GM23248 (cell line): ENCODE data around the gene PFN3. TPM values are rescaled to one million over a fixed set of nuclear protein-coding genes. Genes with fewer than 3 reads are reported as not detected.

Experiments used
- DNase-seq: peaks from one replicate; pipeline ENCODE4 v3.0.0-alpha.2; 2015
- H2AFZ ChIP-seq: fragments of 200-600 bp; sonication (generic); 2 replicates; pipeline ENCODE4 v1.6.1; 2016; ENCODE audit warnings: antibody characterized with exemption
- H3F3A ChIP-seq: fragments of 200-600 bp; sonication (generic); 2 replicates; pipeline ENCODE4 v1.6.1; 2016; ENCODE audit warnings: mild to moderate bottlenecking, antibody characterized with exemption, mixed run types; ENCODE audit not compliant: insufficient read depth
- H3K27ac ChIP-seq: fragments of 200-600 bp; sonication (generic); 2 replicates; pipeline ENCODE4 v1.5.1; 2016; ENCODE audit warnings: mild to moderate bottlenecking
- H3K27me3 ChIP-seq: fragments of 200-600 bp; sonication (generic); replicated peaks from 2 replicates; pipeline ENCODE4 v1.6.1; 2016; ENCODE audit warnings: mild to moderate bottlenecking; ENCODE audit not compliant: insufficient read depth
- H3K36me3 ChIP-seq: fragments of 200-600 bp; sonication (generic); 2 replicates; pipeline ENCODE4 v1.6.1; 2016; ENCODE audit warnings: low read depth, mild to moderate bottlenecking
- H3K4me1 ChIP-seq: fragments of 200-600 bp; sonication (generic); 2 replicates; pipeline ENCODE4 v1.6.1; 2016; ENCODE audit warnings: mild to moderate bottlenecking; ENCODE audit not compliant: insufficient read depth
- H3K4me2 ChIP-seq: fragments of 200-600 bp; sonication (generic); one replicate; pipeline ENCODE4 v1.6.1; 2016; ENCODE audit warnings: mild to moderate bottlenecking; ENCODE audit not compliant: unreplicated experiment
- H3K4me3 ChIP-seq: fragments of 200-600 bp; sonication (generic); 2 replicates; pipeline ENCODE4 v1.5.1; 2016; ENCODE audit warnings: mild to moderate bottlenecking
- H3K79me2 ChIP-seq: fragments of 200-600 bp; sonication (generic); 2 replicates; pipeline ENCODE4 v1.6.1; 2016; ENCODE audit warnings: mild to moderate bottlenecking; ENCODE audit not compliant: insufficient read depth
- H3K9ac ChIP-seq: fragments of 200-600 bp; sonication (generic); 2 replicates; pipeline ENCODE4 v1.6.1; 2016; ENCODE audit warnings: mild to moderate bottlenecking
- H3K9me2 ChIP-seq: fragments of 200-600 bp; sonication (generic); 2 replicates; pipeline ENCODE4 v1.6.1; 2016; ENCODE audit warnings: mixed run types, mild to moderate bottlenecking, moderate library complexity; ENCODE audit not compliant: insufficient read depth
- H3K9me3 ChIP-seq: fragments of 200-600 bp; sonication (generic); one replicate; pipeline ENCODE4 v1.6.1; 2017; ENCODE audit warnings: low read depth
- H4K20me1 ChIP-seq: fragments of 200-600 bp; sonication (generic); 2 replicates; pipeline ENCODE4 v1.6.0; 2016; ENCODE audit not compliant: insufficient read depth
- EZH2 ChIP-seq: fragments of 200-600 bp; sonication (generic); IDR thresholded peaks from 2 replicates; pipeline ENCODE4 v1.6.1; 2018; ENCODE audit warnings: antibody characterized with exemption, mild to moderate bottlenecking; ENCODE audit not compliant: insufficient read depth, poor library complexity, severe bottlenecking
- EZH2phosphoT487 ChIP-seq: fragments of 200-600 bp; sonication (generic); IDR thresholded peaks from 2 replicates; pipeline ENCODE4 v1.6.1; 2018; ENCODE audit warnings: antibody characterized with exemption, moderate library complexity, mild to moderate bottlenecking, low read depth; ENCODE audit not compliant: insufficient read depth
- WGBS, 2 experiments: methylation state at CpG; one replicate each; pipeline ENCODE4 v1.1.6; 2015 to 2017; ENCODE audit warnings: low lambda C conversion rate in 2 of 2, low coverage in 1 of 2; ENCODE audit errors: missing lambda C conversion rate in 2 of 2; 5-methylcytosine and 5-hydroxymethylcytosine counted together
- in situ Hi-C: fragments of 300-500 bp; cut with MboI; formaldehyde crosslinking; loops from 2 replicates; pipeline ENCODE4 v1.15.0; 2020
- polyA plus RNA-seq: library from polyadenylated mRNA; unstranded; fragments of >200 nt; fragmentation: Nextera tagmentation; extraction: Ambion mirVana; gene quantifications from 2 replicates; pipeline ENCODE4 v1.2.1, GENCODE V29; 2016
- total RNA-seq: library from RNA; depleted of rRNA; stranded (reverse); fragments of >200 nt; shearing (Covaris generic); gene quantifications from 2 replicates; pipeline ENCODE4 v1.2.3, GENCODE V29; 2014

PFN3 gene
- total and polyA plus RNA-seq, 2 experiments from 2014 or later, result not detected

- TF ChIP-seq EZH2phosphoT487 (no peak), EZH2 (no peak)
- H3F3A ChIP-seq, result no peaks in the 10 kb centered on the region
- no peak overlapping the region for H3K9ac ChIP-seq
- WGBS, 2 experiments, result 82 to 85% methylated on average over 29 of the region's 29 CpGs
- H3K79me2 ChIP-seq, result no peaks in the 10 kb centered on the region
- H3K4me1 ChIP-seq, result peaks cover 18% of the 10 kb centered on the region
- H4K20me1 ChIP-seq, result no peaks in the 10 kb centered on the region
- no peak overlapping the region for H3K4me3 ChIP-seq
- in situ Hi-C loops, result no loop called here
- H3K27ac ChIP-seq, result no peak overlapping the region
- H3K27me3 ChIP-seq, result no peaks in the 10 kb centered on the region
- no peaks in the 10 kb centered on the region for H3K36me3 ChIP-seq
- no peak overlapping the region for H2AFZ ChIP-seq
- DNase-seq, result no peak
- no peak overlapping the region for H3K4me2 ChIP-seq
- H3K9me3 ChIP-seq, result no peaks in the 10 kb centered on the region
- no peaks in the 10 kb centered on the region for H3K9me2 ChIP-seq
These were observed 32.2 kb downstream of the PFN3 start for GRCh38 chr5:177367981-177368868.

GRCh38 chr5:177367323-177367848 lies 33.1 kb downstream of the PFN3 start:
- no peaks in the 10 kb centered on the region for H3K79me2 ChIP-seq

GRCh38 chr5:177366528-177367322 lies 33.7 kb downstream of the PFN3 start:
- Histone ChIP-seq H3K9me2 (no peaks in the 10 kb centered on the region), H2AFZ (peak overlapping the region; percentile 92), H3K9ac (peak overlapping the region; percentile 80), H3K27me3 (no peaks in the 10 kb centered on the region), H3K4me1 (peaks cover 19% of the 10 kb centered on the region), H3K4me2 (peak overlapping the region; percentile 86), H3K9me3 (no peaks in the 10 kb centered on the region), H4K20me1 (no peaks in the 10 kb centered on the region), H3K79me2 (no peaks in the 10 kb centered on the region), H3K27ac (peak overlapping the region; percentile 56), H3K4me3 (peak overlapping the region; percentile 66), H3K36me3 (no peaks in the 10 kb centered on the region), H3F3A (no peaks in the 10 kb centered on the region)
- peak; percentile 92 for DNase-seq
- WGBS, 2 experiments, result 5 to 6% methylated on average over 32 to 34 of the region's 36 CpGs
- in situ Hi-C loops, result no loop called here
- TF ChIP-seq EZH2phosphoT487, result no peak
- TF ChIP-seq EZH2, result no peak

More at GRCh38 chr5:177367323-177367848, 33.1 kb downstream of the PFN3 start:
- no peaks in the 10 kb centered on the region for H4K20me1 ChIP-seq
- H3K27ac ChIP-seq, result no peak overlapping the region
- no peaks in the 10 kb centered on the region for H3K27me3 ChIP-seq
- DNase-seq, result no peak
- no peak for TF ChIP-seq EZH2phosphoT487
- TF ChIP-seq EZH2, result no peak
- H3K36me3 ChIP-seq, result no peaks in the 10 kb centered on the region
- 9 to 11% methylated on average over 32 to 40 of the region's 46 CpGs for WGBS, 2 experiments
- H3K9me3 ChIP-seq, result no peaks in the 10 kb centered on the region
- H3K9me2 ChIP-seq, result no peaks in the 10 kb centered on the region
- peak overlapping the region; percentile 66 for H3K4me3 ChIP-seq
- in situ Hi-C loops, result no loop called here
- peak overlapping the region; percentile 86 for H3K4me2 ChIP-seq
- peaks cover 19% of the 10 kb centered on the region for H3K4me1 ChIP-seq
- H3K9ac ChIP-seq, result 0 out of 2 replicates have a peak overlapping the region, but pooled peaks have one; percentile 80
- H2AFZ ChIP-seq, result peak overlapping the region; percentile 92
- H3F3A ChIP-seq, result no peaks in the 10 kb centered on the region

GRCh38 chr5:177365845-177366527 lies 34.5 kb downstream of the PFN3 start:
- H3K27me3 ChIP-seq, result no peaks in the 10 kb centered on the region
- H3K79me2 ChIP-seq, result no peaks in the 10 kb centered on the region
- peaks cover 19% of the 10 kb centered on the region for H3K4me1 ChIP-seq
- no peaks in the 10 kb centered on the region for H3F3A ChIP-seq
- H4K20me1 ChIP-seq, result no peaks in the 10 kb centered on the region
- no peak overlapping the region for H3K4me2 ChIP-seq
- peak overlapping the region; percentile 56; the same call in 1 of the 2 replicates for H3K27ac ChIP-seq
- peak overlapping the region; percentile 66; the same call in 1 of the 2 replicates for H3K4me3 ChIP-seq
- DNase-seq, result no peak
- H3K9ac ChIP-seq, result peak overlapping the region; percentile 80
- TF ChIP-seq EZH2 (no peak), EZH2phosphoT487 (no peak)
- in situ Hi-C loops, result no loop called here
- no peaks in the 10 kb centered on the region for H3K9me3 ChIP-seq
- H3K9me2 ChIP-seq, result no peaks in the 10 kb centered on the region
- H3K36me3 ChIP-seq, result no peaks in the 10 kb centered on the region
- peak overlapping the region; percentile 92 for H2AFZ ChIP-seq
- 92 to 98% methylated on average over 12 to 14 of the region's 14 CpGs for WGBS, 2 experiments
